CD4-positive, alpha-beta T cell treated with Interleukin-12 subunit alpha and Interleukin-12 subunit beta, for 1 hour (primary cell): ENCODE measurements around the gene TFPT.

ENCODE experiments used
- DNase-seq: peaks from one replicate; pipeline ENCODE4 v3.0.0-alpha.2; 2020

The TFPT gene

DNA sequence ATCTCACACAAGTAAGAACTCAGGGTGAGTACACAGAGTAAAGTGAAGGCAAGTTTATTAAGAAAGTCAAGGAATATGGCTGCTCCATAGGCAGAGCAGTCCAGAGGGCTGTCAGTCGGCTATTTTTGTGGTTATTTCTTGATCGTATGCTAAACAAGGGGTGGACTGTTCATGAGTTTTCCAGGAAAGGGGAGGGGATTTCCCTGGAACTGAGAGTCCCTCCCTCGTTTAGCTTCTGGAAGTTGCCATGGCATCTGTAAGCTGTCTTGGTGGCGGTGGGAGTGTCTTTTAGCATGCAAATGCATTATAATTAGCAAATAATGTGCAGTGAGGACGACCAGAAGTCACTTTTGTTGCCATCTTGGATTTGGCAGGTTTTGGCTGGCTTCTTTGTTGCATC, 46.0 kb downstream of the TFPT start:
- no peak for DNase-seq

DNA sequence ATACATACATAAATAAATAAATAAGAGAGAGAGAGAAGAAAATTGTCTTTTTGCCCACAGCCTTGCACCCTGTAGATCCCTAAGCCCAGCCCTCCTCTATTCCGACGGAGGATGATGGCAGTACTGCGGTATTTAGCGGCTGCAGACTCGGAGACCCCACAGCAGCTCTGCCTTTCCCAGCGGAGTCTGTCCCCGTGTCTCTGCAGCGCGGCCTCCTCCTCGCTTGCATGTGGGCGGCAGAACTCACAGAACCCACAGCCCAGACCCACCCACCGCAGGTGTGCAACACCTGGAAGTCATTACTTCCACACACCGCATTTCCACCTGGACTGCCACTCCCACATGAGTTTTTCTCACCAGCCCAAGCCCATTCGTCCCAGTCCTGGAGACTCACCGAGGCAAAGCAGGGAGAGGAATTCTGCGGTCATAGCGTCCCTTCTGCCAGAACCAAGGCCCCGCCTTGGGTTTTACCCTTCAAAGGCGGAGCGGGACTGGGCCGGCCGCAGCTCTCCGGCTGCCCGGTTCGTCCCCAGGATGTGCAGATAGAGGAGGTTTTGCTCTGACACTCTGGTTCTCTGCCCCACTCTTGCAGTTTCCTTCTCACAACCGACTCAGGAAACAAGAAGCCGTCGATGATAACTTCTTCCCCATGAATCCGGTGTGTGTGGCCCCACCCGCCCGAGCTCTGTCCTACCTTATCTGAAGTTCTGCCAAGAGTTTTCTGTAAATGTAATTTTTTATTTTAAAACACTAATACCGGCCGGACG, 51.9 kb downstream of the TFPT start, which contains the start of gene VSTM1:
Gene VSTM1 (minus strand): TSS at position 548 of the 767 bp plus-strand sequence. CDS start 120 bp downstream, at position 428.
- DNase-seq = no peak

DNA sequence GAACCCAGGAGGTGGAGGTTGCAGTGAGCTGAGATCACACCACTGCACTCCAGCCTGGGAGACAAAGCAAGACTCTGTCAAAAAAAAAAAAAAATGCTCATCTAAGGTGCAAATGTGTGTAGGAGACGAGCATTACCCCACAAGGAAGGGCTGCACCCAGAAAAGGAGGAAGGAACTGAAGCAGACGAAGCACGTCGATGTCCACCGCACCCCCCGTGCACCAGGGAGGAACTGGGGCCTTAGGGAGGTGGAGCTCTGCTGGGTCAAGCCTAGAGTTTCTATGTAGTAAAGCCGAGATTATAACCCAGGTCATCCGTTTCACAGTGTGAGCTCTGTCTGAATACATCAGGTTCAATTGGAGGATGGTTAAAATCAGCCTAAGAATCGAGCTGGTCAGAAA, 52.8 kb downstream of the TFPT start:
- DNase-seq = no peak
